Measurements from ENCODE around the gene NELFCD.
A peak's percentile ranks its signal among the peaks of the same experiment; 100 is the strongest.

Gene NELFCD

GRCh38 chr20:59017493-59018231 is 36.6 kb downstream of the NELFCD start:
- in situ Hi-C loops (cut with MboI; ENCODE audit: low pct_unique_long_range_greater_than_20kb, low sequenced_read_pairs) = no loop called here
- DNase-seq = no peak

- in situ Hi-C loops (cut with MboI; ENCODE audit: low pct_unique_long_range_greater_than_20kb, low sequenced_read_pairs) = no loop called here
- no peak for DNase-seq
Observed at GRCh38 chr20:59018817-59019216, 37.8 kb downstream of the NELFCD start.

- in situ Hi-C loops (cut with MboI; ENCODE audit: low pct_unique_long_range_greater_than_20kb, low sequenced_read_pairs) = no loop called here
- DNase-seq = no peak
Observed at GRCh38 chr20:59019217-59019616, 38.2 kb downstream of the NELFCD start, which contains the start of gene TUBB1. Gene TUBB1, plus strand, starts transcription at chr20:59019429. Its CDS starts 94 bp downstream, at chr20:59019523.

GRCh38 chr20:59020938-59021551 is 40.0 kb downstream of the NELFCD start:
- no peak for DNase-seq
- in situ Hi-C loops (cut with MboI; ENCODE audit: low pct_unique_long_range_greater_than_20kb, low sequenced_read_pairs) = no loop called here

GRCh38 chr20:59022754-59023153 is 41.7 kb downstream of the NELFCD start:
- DNase-seq = no peak
- in situ Hi-C loops (cut with MboI; ENCODE audit: low pct_unique_long_range_greater_than_20kb, low sequenced_read_pairs) = no loop called here

GRCh38 chr20:59023616-59024015 is 42.6 kb downstream of the NELFCD start:
- in situ Hi-C loops (cut with MboI; ENCODE audit: low pct_unique_long_range_greater_than_20kb, low sequenced_read_pairs) = no loop called here
- no peak for DNase-seq

GRCh38 chr20:59024111-59024530 is 43.1 kb downstream of the NELFCD start:
- in situ Hi-C loops (cut with MboI; ENCODE audit: low pct_unique_long_range_greater_than_20kb, low sequenced_read_pairs) = no loop called here
- no peak for DNase-seq

- in situ Hi-C loops (cut with MboI; ENCODE audit: low pct_unique_long_range_greater_than_20kb, low sequenced_read_pairs) = no loop called here
- no peak for DNase-seq
Observed at GRCh38 chr20:59025086-59025485, 44.0 kb downstream of the NELFCD start.

- in situ Hi-C loops (cut with MboI; ENCODE audit: low pct_unique_long_range_greater_than_20kb, low sequenced_read_pairs) = no loop called here
- DNase-seq = no peak
Observed at GRCh38 chr20:59025511-59025910, 44.5 kb downstream of the NELFCD start.

- in situ Hi-C loops (cut with MboI; ENCODE audit: low pct_unique_long_range_greater_than_20kb, low sequenced_read_pairs) = no loop called here
Observed at GRCh38 chr20:59026904-59027740, 46.1 kb downstream of the NELFCD start.

GRCh38 chr20:59027741-59028320 is 46.8 kb downstream of the NELFCD start:
- no peak for DNase-seq
- in situ Hi-C loops (cut with MboI; ENCODE audit: low pct_unique_long_range_greater_than_20kb, low sequenced_read_pairs) = no loop called here

More at GRCh38 chr20:59026904-59027740, 46.1 kb downstream of the NELFCD start:
- no peak for DNase-seq

GRCh38 chr20:59028812-59029211 is 47.8 kb downstream of the NELFCD start:
- no peak for DNase-seq
- in situ Hi-C loops (cut with MboI; ENCODE audit: low pct_unique_long_range_greater_than_20kb, low sequenced_read_pairs) = no loop called here

GRCh38 chr20:59030911-59031563 is 50.0 kb downstream of the NELFCD start:
- peak; percentile 21 for DNase-seq
- in situ Hi-C loops (cut with MboI; ENCODE audit: low pct_unique_long_range_greater_than_20kb, low sequenced_read_pairs) = no loop called here

- in situ Hi-C loops (cut with MboI; ENCODE audit: low pct_unique_long_range_greater_than_20kb, low sequenced_read_pairs) = no loop called here
- no peak for DNase-seq
Observed at GRCh38 chr20:59031564-59032022, 50.5 kb downstream of the NELFCD start.

GRCh38 chr20:59032023-59032712 is 51.1 kb downstream of the NELFCD start, which contains the start of gene ATP5F1E:
Gene ATP5F1E, minus strand, starts transcription at chr20:59032335. Its CDS starts 84 bp downstream, at chr20:59032251.
- in situ Hi-C loops (cut with MboI; ENCODE audit: low pct_unique_long_range_greater_than_20kb, low sequenced_read_pairs) = no loop called here
- peak; percentile 98 for DNase-seq

- no peak for DNase-seq
- in situ Hi-C loops (cut with MboI; ENCODE audit: low pct_unique_long_range_greater_than_20kb, low sequenced_read_pairs) = no loop called here
Observed at GRCh38 chr20:59032713-59033059, 51.6 kb downstream of the NELFCD start.

- DNase-seq = no peak
- in situ Hi-C loops (cut with MboI; ENCODE audit: low pct_unique_long_range_greater_than_20kb, low sequenced_read_pairs) = no loop called here
Observed at GRCh38 chr20:59033093-59033492, 52.0 kb downstream of the NELFCD start.

- DNase-seq = no peak
- in situ Hi-C loops (cut with MboI; ENCODE audit: low pct_unique_long_range_greater_than_20kb, low sequenced_read_pairs) = no loop called here
Observed at GRCh38 chr20:59033616-59034165, 52.6 kb downstream of the NELFCD start.

Measured in KBM-7 (cell line).